T-helper 9 cell (primary cell): ENCODE measurements around the gene ADAMTS12.

Experiments
- DNase-seq: peaks from one replicate; pipeline ENCODE4 v3.0.0-alpha.2; 2020

ADAMTS12 gene

GRCh38 chr5:33702867-33703266 lies 188.9 kb downstream of the ADAMTS12 start:
- DNase-seq = no peak

- no peak for DNase-seq
Measured at GRCh38 chr5:33701951-33702350, 189.8 kb downstream of the ADAMTS12 start.

DNA sequence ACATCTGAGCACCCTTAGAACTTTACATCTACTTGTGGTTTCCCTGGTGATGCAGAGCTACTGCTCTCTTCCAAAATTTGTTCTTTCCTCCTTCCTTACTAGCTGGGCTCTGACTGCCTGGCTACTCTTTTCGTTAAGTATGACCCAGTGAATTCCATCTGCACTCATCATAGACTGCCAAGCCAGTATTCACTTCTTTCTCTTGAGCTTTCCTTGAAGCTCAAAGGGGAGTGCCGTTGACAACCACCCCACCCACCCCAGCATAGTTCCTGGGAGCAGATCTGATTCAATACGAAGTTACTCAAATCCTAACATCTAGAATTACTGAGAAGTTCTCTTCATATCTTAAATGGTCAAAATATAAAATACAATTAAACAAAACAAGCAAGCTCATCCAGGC lies 190.5 kb downstream of the ADAMTS12 start:
- no peak for DNase-seq

GRCh38 chr5:33696411-33696810 lies 195.4 kb downstream of the ADAMTS12 start:
- no peak for DNase-seq

DNA sequence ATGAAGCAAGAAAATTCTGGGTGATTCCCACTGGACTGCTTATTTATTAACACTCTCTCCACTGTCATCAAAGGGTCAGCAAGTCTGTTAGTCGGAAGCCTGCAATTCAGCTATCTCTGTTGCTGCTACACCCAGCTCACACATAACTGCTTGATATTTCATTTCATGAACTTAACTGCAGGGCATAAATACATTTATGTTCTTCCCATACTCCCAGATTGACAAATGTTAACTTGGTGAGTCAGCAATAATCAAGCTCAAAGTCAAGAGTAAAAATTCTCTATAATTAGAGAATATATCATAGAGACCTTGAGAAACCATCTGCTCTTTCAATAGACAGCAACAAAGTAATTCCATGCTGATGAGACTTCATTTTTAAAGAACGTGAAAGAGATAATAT lies 198.8 kb downstream of the ADAMTS12 start:
- no peak for DNase-seq

DNA sequence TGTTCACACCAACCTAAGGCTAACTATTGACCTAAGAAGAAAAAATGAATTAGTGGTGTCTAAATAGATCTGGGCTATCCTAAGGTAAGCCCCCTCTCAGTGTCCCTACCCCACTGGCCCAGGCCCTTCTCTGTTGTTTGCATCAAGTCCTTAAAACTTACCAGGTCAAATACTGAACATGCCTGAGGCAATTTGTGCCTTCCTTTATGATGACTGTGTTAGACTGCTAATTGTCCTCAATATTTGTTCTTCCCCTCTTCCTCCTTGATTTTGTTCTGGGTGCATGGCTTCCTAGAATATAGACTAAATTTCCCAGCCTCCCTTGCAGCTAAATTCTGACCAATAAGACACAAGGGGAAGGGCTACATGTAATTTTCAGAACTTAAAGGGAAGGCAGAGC lies 199.9 kb downstream of the ADAMTS12 start:
- no peak for DNase-seq

DNA sequence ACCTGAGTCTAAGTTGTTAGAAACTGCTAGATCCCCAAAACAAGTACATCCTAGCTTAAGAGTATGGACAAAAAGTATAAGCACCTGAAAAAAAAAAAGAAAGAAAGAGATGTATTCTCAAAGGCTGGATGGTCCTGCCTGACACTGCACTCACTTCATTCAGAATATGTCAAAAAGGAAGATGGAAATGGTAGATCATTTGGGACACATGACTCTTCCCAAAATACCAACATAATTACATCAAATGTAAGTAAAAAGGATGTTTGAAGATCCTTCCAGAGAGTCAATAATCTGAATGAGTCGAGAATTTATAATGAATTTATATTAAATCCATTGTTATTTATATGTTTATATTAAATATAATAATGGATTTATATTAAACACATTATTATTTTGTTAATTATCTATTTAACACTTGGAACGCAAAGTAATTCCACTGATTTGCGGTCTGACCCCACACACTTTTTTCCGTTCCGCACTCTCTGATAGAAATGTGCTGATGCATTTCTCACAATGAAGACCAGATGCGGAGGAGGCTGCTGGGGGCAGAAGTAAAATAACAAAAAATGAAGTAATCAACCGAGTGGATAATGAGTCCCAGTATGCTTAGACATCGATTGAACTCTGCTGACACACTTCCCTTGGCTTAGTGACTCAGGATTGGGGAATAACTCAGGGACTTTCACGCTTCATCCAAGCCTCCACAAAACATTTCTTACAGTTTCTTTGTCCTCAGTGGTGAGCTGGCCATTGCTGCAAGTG lies 201.2 kb downstream of the ADAMTS12 start:
- no peak for DNase-seq

DNA sequence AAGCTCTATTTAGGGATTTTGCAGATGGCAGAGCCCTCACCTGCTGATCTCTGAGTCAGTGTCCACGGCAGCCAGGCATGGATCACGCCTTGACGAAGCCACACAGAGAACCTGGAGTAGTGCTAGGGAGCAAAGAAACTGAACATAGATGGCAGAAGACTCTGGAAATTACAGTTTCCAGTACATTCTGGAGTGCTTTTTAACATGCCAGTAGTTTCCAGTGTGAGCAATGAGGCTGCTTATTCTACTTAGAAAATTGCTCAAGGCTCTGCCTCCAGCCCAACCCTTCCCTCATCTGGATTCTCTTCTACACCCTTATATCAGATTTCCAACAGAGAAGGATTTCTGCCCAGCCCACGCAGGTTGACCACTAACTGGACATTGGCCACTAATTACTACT lies 203.3 kb downstream of the ADAMTS12 start:
- no peak for DNase-seq

- DNase-seq = no peak
Measured at GRCh38 chr5:33688066-33688465, 203.7 kb downstream of the ADAMTS12 start.

DNA sequence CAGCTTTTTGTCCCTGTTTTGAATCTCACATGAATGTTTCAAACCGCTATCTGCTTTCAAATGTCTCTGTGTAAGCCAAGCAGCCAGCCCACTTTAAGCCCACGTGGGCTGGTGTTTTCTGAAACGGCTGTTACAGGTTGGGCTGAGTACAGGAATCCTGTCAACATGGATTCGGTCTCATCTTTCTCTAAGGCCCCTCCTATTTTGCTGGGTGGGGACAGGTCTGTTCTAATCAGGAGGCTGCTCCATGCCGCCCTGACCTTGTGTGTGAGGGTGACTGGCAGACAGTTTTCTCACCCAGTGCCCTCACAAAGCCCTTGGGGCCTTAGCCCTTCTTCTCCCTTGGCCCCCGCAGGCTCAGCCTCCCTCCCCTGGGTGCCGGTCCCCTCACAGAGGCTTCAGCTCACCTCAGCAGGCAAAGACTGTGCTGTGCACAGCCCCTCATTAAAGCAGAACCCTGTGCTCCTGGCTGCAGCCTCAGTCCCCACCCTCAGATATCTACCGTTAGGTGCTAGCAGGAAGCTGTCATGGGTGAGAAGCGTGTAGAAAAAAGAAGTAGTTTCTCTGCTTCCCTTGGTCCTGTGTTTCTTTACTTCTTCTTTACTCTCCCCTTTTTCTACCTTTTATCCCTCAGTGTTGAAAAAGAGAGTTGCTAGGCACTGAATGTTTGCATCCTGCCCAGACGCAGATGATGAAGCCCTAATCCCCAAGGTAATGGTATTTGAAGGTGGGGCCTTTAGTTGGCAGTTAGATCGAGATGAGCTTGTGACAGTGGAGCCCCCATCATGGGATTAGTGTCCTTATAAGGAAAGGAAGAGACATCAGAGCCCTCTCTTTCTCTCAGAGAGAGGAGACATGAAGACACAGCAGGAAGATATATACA lies 205.7 kb downstream of the ADAMTS12 start:
- DNase-seq = no peak

DNA sequence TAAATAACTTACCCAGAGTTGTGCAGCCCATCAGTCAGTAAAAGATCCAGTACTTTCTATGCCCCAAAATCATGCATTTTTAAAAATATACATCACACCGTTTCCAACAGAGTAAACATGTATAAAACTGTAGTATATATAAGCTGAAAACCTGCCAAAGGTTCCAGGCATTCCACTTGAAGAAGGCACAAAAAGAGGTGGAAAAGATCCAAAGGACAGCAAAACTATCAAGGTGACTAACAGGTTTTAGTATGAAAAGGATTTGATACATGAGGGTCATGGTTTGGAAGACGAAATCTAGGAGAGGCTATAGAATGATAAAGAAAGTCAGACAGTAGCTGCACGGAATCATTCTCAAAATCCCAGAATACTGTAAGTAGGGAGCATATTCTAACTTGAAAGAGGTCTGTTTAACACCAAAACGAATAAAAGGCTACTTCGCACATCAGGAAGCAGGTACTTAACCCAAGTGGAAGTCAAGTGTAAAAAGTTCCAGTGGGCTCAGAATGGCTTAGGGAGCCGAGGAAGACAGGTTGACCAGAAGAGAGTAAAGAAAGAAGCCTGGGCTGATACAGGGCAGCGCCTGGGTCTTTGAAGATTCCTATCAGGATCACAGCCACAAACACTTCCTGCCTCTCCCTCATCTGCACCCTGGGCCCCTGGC lies 207.2 kb downstream of the ADAMTS12 start:
- DNase-seq = no peak

DNA sequence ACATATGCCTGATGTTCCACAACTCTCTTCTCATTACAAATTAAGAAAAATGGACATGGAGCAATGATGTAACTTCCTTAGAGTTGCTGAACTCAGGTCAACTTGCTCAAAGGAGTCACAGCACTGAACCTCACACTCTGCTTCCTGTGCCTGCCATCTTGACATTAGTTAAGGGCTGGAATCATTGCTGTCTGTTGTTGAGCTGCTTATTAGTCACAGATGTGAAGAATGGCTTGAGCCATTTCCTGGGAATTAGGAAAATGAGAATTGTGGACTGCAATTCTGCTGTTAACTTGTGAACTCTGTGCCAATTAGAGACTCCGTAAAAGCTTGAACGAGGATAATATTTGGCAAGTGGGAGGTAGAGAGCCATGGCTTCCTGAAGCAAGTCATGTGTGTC lies 212.0 kb downstream of the ADAMTS12 start:
- no peak for DNase-seq

GRCh38 chr5:33675958-33676464 lies 215.8 kb downstream of the ADAMTS12 start:
- DNase-seq = no peak

- no peak for DNase-seq
Measured at GRCh38 chr5:33671700-33672291, 220.0 kb downstream of the ADAMTS12 start.

DNA sequence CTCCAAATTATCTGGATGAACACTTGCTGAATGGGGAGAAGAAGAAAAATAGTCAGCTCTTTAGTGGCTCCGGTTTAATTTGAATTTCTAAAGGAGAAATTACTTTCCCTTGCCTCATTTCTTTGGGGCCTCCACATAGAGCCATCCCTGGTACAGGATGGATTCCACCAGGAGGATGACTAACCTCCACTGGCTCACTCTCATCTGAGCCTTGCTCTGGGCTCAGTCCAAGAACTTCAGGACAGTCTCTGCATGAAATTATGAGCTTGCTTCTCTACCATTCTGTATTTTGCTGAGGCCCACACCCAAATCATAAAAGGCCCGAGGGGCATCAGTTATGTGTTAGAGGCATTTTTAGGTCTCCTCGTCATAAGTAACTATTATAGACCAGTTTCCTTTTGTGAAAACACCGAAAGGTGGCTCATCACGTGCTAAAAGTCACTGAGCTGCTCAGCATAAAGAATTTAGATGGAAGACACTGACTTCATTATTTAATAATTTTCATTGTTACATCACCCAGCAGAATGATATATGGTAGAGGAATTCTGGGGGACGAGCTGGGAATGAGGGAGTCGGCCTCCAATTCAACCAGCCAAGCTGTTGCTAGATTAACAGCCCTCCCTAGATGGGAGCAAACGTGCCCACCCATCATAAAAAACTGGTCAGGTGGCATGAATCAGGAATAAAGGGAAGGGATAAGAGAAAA lies 228.9 kb downstream of the ADAMTS12 start:
- DNase-seq = no peak

GRCh38 chr5:33659526-33660169 lies 232.1 kb downstream of the ADAMTS12 start:
- no peak for DNase-seq

DNA sequence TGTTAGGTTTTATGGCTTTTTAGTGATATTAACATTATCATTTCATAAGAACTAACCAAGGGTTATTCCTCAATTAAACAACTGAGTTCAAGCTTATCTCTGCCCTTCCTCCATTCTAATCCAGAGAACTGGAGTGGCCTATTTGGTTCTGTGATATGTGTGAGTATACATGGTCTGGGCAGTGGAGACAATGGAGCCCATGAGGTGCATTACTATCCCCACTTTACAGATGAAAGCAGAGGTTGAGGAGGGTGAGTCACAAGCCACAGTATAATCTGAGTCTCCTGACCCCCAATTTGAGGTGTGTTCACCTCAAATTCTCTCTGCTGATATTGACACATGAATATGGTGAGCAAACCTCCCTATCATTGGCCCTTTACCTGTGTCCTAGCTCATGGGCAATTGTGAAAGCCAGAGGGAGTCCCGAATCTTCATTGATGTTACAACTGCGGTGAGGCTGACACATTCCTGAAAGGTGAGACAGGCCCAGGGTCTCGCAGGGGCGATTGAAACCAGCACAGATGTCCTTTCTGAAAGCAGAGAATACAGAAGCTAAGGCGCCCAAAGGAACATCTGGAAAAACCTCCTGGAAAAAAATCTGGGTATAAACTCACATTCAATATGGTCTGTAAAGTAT lies 233.9 kb downstream of the ADAMTS12 start:
- DNase-seq = no peak

DNA sequence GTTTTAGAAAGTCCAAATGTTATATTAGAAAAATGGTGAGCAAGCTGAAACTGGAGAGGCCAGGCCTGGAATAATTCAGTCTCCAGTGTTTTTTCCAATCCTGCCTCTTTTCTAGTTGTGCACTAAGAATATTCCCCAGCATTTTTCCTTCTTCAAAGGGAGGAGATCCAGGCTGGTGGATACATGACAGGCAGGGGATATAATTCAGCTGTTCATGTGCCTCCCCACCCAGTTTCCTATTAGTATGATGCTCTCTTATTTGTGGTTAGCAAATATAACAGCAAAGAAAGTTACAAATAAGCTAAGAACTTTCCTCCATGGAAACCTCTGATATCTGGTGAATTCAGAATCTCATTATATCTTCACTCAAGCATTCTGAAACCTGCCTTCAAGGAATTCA lies 234.6 kb downstream of the ADAMTS12 start:
- no peak for DNase-seq

DNA sequence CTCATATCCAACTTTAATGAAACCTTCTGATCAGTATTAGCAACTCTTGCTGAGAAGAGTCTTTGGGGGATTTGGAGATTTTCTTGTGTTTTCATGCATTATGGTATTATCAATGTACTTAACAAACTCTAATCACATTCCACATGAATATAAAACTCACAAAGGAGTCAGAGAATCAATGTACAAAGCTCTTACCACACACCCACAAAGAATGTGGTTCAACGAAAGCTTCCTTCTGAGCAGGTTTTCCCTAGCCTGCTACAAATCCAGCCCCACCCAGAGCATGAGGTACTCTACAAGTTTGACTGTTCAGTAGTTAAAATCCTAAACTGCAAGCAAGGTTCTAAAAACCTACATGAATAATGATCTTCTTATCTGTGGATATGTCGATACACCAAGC lies 240.9 kb downstream of the ADAMTS12 start:
- DNase-seq = no peak

DNA sequence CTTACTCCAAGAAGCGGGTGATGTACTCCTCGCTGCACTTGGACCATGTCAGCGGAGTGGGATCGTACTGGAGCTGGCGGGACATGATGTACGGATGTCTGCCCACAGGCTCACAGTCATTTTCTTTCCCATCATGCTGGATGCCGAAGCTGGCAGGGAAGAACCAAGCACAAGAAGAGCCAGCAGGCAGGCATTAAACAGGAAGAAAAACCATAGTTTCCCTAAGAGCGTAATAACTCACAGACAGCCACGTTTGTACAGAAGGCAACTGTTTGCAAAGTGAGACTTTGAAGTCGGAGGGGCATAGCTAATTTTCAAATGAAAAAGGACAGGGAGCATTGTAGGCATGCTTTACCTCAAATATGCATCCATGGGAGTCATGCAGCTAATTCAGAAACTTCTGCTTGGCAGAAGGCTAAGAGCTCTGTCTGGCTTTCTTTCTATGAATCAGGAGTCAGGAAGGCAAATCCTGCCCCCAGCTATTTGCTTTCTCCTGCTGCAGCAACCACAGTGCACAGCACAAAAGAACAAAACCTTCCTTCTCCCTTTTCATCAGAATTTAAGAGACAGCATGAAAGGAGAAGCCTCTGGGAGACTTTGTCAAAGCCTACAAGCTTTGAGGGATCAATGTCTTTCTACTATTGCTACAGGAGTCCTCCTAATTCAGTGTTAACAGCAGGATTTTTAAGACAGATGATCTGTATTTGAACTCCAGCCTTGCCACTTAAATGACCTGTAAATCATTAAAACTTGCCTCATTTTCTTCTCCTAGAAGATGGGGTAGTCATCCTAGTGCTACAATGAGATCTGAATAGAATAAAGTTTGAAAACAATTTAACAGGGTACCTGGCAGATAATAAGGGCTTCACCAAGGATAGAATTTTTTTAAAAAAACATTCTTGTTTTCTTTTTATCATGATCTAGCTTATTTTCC lies 242.0 kb downstream of the ADAMTS12 start:
- no peak for DNase-seq
